HEK293 (cell line): ENCODE data around the gene GLG1.

ENCODE experiments used
- CTCF ChIP-seq: fragments of 450-650 bp; formaldehyde crosslinking; IDR thresholded peaks from 2 replicates; pipeline ENCODE4 v1.5.1; 2016; ENCODE audit warnings: missing biosample characterization, missing genetic modification characterization
- WT1 ChIP-seq: fragments of 450-650 bp; formaldehyde crosslinking; IDR thresholded peaks from 2 replicates; pipeline ENCODE4 v1.5.1; 2016; ENCODE audit warnings: missing biosample characterization, missing genetic modification characterization
- ZNF621 ChIP-seq: fragments of 450-650 bp; formaldehyde crosslinking; IDR thresholded peaks from 2 replicates; pipeline ENCODE4 v1.5.1; 2017; ENCODE audit warnings: missing biosample characterization, missing genetic modification characterization
- ZNF670 ChIP-seq: fragments of 450-650 bp; formaldehyde crosslinking; IDR thresholded peaks from 2 replicates; pipeline ENCODE4 v1.5.1; 2016; ENCODE audit warnings: missing biosample characterization, missing genetic modification characterization, low read depth
- TF ChIP-seq, protein P1 (sequence below): sonication (generic); formaldehyde crosslinking; IDR thresholded peaks from 2 replicates; pipeline ENCODE4 v1.8.1; 2022; ENCODE audit warnings: mild to moderate bottlenecking, moderate library complexity, missing genetic modification reagents

DNA sequence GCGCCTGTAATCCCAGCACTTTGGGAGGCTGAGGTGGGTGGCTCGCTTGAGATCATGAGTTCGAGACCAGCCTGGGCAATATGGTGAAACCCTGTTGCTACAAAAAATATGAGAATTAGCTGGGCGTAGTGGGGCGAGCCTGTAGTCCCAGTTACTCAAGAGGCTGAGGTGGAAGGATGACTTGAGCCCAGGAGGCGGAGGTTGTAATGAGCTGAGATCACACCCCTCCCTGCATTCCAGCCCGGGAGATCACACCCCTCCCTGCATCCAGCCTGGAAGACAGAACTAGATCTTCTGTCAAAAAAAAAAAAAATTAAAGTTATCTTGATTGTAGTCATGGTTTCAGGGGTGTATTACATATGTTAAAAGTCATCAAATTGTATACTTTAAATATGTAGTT lies 26.8 kb upstream of the GLG1 start:
- TF ChIP-seq ZNF621 (tag by site-specific recombination) (no peak), CTCF (tag by site-specific recombination) (no peak), ZNF670 (tag by site-specific recombination) (no peak), WT1 (tag by site-specific recombination) (no peak)
- TF ChIP-seq, protein P1, sequence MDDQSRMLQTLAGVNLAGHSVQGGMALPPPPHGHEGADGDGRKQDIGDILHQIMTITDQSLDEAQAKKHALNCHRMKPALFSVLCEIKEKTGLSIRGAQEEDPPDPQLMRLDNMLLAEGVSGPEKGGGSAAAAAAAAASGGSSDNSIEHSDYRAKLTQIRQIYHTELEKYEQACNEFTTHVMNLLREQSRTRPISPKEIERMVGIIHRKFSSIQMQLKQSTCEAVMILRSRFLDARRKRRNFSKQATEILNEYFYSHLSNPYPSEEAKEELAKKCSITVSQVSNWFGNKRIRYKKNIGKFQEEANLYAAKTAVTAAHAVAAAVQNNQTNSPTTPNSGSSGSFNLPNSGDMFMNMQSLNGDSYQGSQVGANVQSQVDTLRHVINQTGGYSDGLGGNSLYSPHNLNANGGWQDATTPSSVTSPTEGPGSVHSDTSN (CRISPR knock-in tag), result no peak
